ENCODE data around the gene ULK1. TPM values are rescaled to one million over a fixed set of nuclear protein-coding genes. Genes with fewer than 3 reads are reported as not detected.

The ULK1 gene
- total RNA-seq, 1 experiment from 2014 or later: 67.8 TPM

- POLR2A ChIA-PET: no interaction called here
- peaks cover 13% of the 10 kb centered on the region for H3K27me3 Mint-ChIP-seq (ENCODE audit: low read depth)
- no peak for ATAC-seq
- no peak overlapping the region; the same call in 1 of the 2 replicates for H3K4me3 Mint-ChIP-seq
- H3K27ac Mint-ChIP-seq: peak overlapping the region; percentile 55; the same call in 1 of the 2 replicates
- CTCF ChIA-PET: interaction anchor here (1.9 kb wide), 1 partner anchor 11 kb away, joined by 4 read pairs; no protein-coding TSS in a partner anchor
- H3K4me1 Mint-ChIP-seq: peaks cover 34% of the 10 kb centered on the region
- no peaks in the 10 kb centered on the region for H3K9me3 Mint-ChIP-seq
- TF ChIP-seq ZNF121 (CRISPR knock-in tag; IDR thresholded peaks at IDR 0.05) (peak; percentile 96), GABPB1 (CRISPR knock-in tag; IDR thresholded peaks at IDR 0.05) (no peak)
- H3K36me3 Mint-ChIP-seq: no peaks in the 10 kb centered on the region
- DNase-seq (ENCODE audit: low spot score): no peak
These were observed 33.0 kb upstream of the ULK1 start for GRCh38 chr12:131861261-131862083.

- CTCF ChIA-PET: interaction anchor here (1.9 kb wide), 1 partner anchor 11 kb away, joined by 4 read pairs; no protein-coding TSS in a partner anchor
- TF ChIP-seq, protein P1, sequence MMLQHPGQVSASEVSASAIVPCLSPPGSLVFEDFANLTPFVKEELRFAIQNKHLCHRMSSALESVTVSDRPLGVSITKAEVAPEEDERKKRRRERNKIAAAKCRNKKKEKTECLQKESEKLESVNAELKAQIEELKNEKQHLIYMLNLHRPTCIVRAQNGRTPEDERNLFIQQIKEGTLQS (CRISPR knock-in tag; conservative IDR thresholded peaks at IDR 0.05): no peak
- TF ChIP-seq MAX (CRISPR knock-in tag; IDR thresholded peaks at IDR 0.05) (no peak), ETV6 (CRISPR knock-in tag; IDR thresholded peaks at IDR 0.05) (no peak), FOXK1 (CRISPR knock-in tag; IDR thresholded peaks at IDR 0.05) (no peak), GABPB1 (CRISPR knock-in tag; IDR thresholded peaks at IDR 0.05) (peak; percentile 90), GRHL2 (CRISPR knock-in tag; IDR thresholded peaks at IDR 0.05; ENCODE audit: insufficient replicate concordance, severe bottlenecking) (no peak)
- TF ChIP-seq, protein P2, sequence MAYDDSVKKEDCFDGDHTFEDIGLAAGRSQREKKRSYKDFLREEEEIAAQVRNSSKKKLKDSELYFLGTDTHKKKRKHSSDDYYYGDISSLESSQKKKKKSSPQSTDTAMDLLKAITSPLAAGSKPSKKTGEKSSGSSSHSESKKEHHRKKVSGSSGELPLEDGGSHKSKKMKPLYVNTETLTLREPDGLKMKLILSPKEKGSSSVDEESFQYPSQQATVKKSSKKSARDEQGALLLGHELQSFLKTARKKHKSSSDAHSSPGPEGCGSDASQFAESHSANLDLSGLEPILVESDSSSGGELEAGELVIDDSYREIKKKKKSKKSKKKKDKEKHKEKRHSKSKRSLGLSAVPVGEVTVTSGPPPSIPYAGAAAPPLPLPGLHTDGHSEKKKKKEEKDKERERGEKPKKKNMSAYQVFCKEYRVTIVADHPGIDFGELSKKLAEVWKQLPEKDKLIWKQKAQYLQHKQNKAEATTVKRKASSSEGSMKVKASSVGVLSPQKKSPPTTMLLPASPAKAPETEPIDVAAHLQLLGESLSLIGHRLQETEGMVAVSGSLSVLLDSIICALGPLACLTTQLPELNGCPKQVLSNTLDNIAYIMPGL (CRISPR knock-in tag; IDR thresholded peaks at IDR 0.05): no peak
- TF ChIP-seq, protein P3, sequence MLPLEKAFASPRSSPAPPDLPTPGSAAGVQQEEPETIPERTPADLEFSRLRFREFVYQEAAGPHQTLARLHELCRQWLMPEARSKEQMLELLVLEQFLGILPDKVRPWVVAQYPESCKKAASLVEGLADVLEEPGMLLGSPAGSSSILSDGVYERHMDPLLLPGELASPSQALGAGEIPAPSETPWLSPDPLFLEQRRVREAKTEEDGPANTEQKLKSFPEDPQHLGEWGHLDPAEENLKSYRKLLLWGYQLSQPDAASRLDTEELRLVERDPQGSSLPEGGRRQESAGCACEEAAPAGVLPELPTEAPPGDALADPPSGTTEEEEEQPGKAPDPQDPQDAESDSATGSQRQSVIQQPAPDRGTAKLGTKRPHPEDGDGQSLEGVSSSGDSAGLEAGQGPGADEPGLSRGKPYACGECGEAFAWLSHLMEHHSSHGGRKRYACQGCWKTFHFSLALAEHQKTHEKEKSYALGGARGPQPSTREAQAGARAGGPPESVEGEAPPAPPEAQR (CRISPR knock-in tag; IDR thresholded peaks at IDR 0.05): no peak
- POLR2A ChIA-PET: no interaction called here
- Mint-ChIP-seq H3K27ac (0 out of 2 replicates have a peak overlapping the region, but pooled peaks have one; percentile 22), H3K27me3 (ENCODE audit: low read depth) (peaks cover 12% of the 10 kb centered on the region), H3K9me3 (no peaks in the 10 kb centered on the region), H3K4me1 (peaks cover 32% of the 10 kb centered on the region), H3K4me3 (no peak overlapping the region), H3K36me3 (no peaks in the 10 kb centered on the region)
- no peak for ATAC-seq
- no peak for DNase-seq (ENCODE audit: low spot score)
These were observed 32.4 kb upstream of the ULK1 start for GRCh38 chr12:131862084-131862441.

GRCh38 chr12:131862600-131862993, 31.8 kb upstream of the ULK1 start:
- CTCF ChIA-PET: interaction anchor here (1.0 to 1.9 kb wide), 2 partner anchors 12 to 20 kb away, joined by 3 to 4 read pairs; no protein-coding TSS in a partner anchor
- no peak for ATAC-seq
- DNase-seq (ENCODE audit: low spot score): no peak
- H3K4me1 Mint-ChIP-seq: peaks cover 32% of the 10 kb centered on the region
- H3K27me3 Mint-ChIP-seq (ENCODE audit: low read depth): peaks cover 12% of the 10 kb centered on the region
- TF ChIP-seq PRRX2 (CRISPR knock-in tag; IDR thresholded peaks at IDR 0.05): no peak
- H3K4me3 Mint-ChIP-seq: no peak overlapping the region
- no peaks in the 10 kb centered on the region for H3K36me3 Mint-ChIP-seq
- H3K27ac Mint-ChIP-seq: no peak overlapping the region
- POLR2A ChIA-PET: no interaction called here
- H3K9me3 Mint-ChIP-seq: no peaks in the 10 kb centered on the region

- peaks cover 12% of the 10 kb centered on the region for H3K27me3 Mint-ChIP-seq (ENCODE audit: low read depth)
- no peaks in the 10 kb centered on the region for H3K36me3 Mint-ChIP-seq
- no peak overlapping the region for H3K27ac Mint-ChIP-seq
- ATAC-seq (no peak; the same call in 1 of the 2 replicates), DNase-seq (ENCODE audit: low spot score) (no peak)
- POLR2A ChIA-PET: no interaction called here
- peaks cover 32% of the 10 kb centered on the region for H3K4me1 Mint-ChIP-seq
- no peak overlapping the region for H3K4me3 Mint-ChIP-seq
- TF ChIP-seq TEAD1 (CRISPR knock-in tag; IDR thresholded peaks at IDR 0.05) (no peak), NFYB (CRISPR knock-in tag; conservative IDR thresholded peaks at IDR 0.05; ENCODE audit: low read depth) (0 out of 2 replicates have a peak, but pooled peaks have one; percentile 7)
- CTCF ChIA-PET: interaction anchor here (1.0 to 1.9 kb wide), 2 partner anchors 12 to 20 kb away, joined by 3 to 4 read pairs; no protein-coding TSS in a partner anchor
- no peaks in the 10 kb centered on the region for H3K9me3 Mint-ChIP-seq
These were observed 31.3 kb upstream of the ULK1 start for GRCh38 chr12:131862994-131863710.
